Activated naive CD4-positive, alpha-beta T cell (primary cell): ENCODE results near the gene CAMKMT.
"Not testable (repeated sequence)": the region's sequence is repeated elsewhere in the genome, so short reads cannot be mapped to it uniquely, and the experiment has no call there.

ENCODE experiments used
- DNase-seq, 4 experiments: peaks; one replicate each; lab custom pipeline; 2025; lab: John Stamatoyannopoulos, UW

CAMKMT gene

GRCh38 chr2:44505664-44506063, 143.9 kb downstream of the CAMKMT start:
- DNase-seq: not testable (repeated sequence)

GRCh38 chr2:44510246-44510645, 148.5 kb downstream of the CAMKMT start:
- no peak for DNase-seq

GRCh38 chr2:44515416-44515815, 153.7 kb downstream of the CAMKMT start:
- DNase-seq: no peak

- no peak for DNase-seq
Observed at GRCh38 chr2:44519026-44519425, 157.3 kb downstream of the CAMKMT start.

DNA sequence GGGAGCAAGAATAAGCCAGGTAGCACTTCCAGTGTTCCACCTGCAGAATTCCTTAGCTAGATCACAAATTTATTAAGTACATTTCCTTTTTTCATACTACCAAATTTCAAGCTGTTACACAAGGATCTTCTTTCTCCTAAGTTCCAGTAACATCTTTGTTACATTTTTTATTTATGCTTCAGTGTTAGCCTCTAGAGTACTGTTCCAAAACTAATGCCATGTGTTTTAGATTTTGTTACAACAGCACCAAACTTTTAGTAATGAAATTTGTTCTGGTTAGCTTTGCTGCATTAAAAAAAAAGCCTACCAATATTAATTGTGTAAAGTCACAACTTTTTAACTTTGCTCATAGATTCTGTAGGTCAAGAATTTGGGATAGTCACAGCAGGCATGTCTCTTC, 161.1 kb downstream of the CAMKMT start:
- DNase-seq: no peak

GRCh38 chr2:44524347-44524926, 162.7 kb downstream of the CAMKMT start:
- no peak for DNase-seq

- DNase-seq: no peak
Observed at GRCh38 chr2:44526352-44526751, 164.6 kb downstream of the CAMKMT start.

GRCh38 chr2:44528595-44528994, 166.8 kb downstream of the CAMKMT start:
- DNase-seq: no peak

DNA sequence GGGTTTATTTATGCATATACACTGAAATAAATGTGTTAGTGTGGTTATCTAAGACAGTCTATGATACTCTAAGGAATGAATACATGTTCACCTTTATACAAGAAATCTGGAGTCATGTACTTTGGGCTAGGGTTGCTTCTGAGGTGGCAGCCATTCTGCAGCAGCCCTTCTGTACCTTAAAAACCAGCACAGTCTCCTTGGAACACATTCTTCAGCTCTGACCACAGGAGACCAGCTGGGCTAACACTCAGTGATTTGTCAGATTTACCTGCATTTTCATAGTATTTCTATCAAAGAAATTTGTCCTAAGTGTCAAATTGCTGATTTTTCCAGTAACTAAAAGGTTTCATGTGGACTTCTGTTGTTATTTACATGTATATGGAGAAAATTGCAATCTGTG, 167.7 kb downstream of the CAMKMT start:
- no peak for DNase-seq

DNA sequence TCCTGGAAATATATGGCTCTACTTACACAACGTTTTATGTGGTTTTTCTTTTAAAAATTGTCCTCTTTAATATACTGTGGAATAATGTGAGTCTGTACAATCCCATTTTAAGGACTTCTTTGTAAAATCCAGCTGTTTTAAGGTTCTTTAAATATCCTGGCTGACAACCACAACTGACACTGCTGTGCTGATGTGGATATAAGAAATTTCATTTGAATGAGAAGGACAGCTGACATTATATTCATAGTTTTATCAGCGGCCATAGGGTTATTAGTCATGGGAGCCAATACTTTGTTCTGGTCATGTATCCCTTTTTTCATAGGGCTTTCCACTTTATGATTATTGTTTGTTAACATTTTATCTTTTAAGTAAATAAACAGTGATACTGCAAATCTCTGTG, 169.5 kb downstream of the CAMKMT start:
- DNase-seq: no peak

DNA sequence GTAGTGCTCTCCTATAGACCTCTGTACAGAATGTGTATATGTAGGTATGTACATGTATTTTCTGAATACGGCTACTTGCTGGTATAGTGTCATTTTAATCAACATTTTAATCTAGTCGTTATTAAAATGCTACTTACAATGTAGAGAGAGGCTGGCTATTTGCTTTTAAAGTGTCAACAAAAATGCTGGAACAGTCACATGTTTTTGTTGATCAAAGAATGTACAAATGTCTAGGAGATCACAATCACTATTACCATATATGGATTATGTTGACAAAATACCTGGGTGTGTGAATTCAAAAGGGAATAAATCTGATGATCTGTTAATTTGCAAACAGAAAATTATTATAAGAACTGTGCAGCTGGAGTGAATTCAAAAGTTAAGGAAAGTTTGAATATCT, 170.3 kb downstream of the CAMKMT start:
- no peak for DNase-seq

DNA sequence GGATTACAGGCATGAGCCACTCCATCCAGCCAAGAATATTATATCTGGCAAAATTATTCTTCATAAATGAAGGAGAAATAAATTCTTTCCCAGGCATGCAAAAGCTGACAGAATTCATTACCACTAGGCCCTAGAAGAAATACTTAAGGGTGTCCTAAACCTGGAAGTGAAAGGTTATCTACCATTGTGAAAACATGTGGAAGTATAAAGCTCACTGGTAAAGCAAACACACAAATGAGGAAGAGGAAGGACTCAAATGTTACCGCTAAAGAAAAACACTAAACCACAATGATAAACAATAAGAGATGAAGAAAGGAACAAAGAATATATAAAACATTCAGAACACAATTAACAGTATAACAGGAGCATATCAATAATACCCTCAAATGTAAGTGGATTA, 171.8 kb downstream of the CAMKMT start:
- no peak for DNase-seq

GRCh38 chr2:44535376-44535775, 173.6 kb downstream of the CAMKMT start:
- DNase-seq: no peak

DNA sequence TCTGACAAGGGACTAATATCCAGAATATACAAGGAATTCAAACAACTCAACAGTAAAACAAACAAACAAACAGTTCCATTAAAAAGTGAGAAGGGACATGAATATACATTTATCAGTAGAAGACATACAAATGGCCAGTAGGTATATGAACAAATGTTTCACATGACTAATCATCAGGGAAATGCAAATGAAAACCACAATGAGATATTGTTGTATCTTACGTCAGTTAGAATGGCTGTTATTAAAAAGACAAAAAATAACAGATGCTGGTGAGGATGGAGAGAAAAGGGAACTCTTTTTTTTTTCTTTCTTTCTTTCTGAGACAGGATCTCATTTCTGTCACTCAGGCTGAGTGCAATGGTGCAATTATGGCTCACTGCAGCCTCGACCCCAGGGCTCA, 175.5 kb downstream of the CAMKMT start:
- no peak for DNase-seq

GRCh38 chr2:44542520-44542919, 180.8 kb downstream of the CAMKMT start:
- no peak for DNase-seq

DNA sequence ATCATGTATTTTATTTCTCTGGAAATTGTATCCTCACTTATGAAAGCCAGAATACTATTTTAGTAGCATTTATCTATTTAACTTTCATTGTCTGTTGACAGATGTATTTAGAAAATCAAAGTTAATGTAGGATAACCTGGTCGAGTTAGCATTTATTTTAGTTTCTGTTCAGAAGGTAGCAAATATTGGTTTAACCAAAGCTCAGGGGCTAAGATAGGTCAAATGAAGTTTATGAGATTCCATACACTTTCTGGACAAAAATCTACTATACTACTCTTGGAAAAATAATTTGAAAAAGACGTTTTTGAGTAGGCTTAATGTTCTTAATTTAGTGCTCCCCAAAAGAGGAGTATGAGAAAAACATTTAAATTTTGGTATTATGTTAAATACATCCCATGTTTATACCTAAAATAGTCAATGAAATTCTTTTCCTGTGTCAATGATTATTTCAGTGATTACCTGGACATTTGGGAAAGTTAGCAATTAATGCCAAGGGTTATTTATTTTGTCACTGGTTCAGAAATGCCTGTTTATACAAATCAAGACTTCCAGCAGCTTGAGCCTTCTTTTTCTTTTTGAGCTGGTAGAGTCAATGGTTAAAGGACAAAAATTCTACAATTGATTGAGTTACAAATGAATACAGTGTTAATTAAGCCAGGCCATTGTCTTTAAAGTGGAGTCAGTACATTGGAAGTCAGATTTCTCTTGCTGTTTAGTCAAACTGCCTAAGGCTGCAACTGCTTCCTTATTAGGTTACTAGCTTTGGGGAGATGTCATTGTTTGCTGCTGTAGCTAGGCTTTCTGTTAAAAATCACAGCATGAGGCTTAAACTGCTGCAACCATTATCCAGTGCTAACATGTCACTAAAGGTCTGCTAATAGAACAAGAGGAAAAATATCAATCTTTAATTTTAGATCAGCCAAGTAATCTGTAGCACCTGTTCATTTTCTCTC, 182.3 kb downstream of the CAMKMT start:
- DNase-seq: no peak

- DNase-seq: no peak
Observed at GRCh38 chr2:44545005-44545404, 183.3 kb downstream of the CAMKMT start.

- no peak for DNase-seq
Observed at GRCh38 chr2:44546459-44547127, 184.8 kb downstream of the CAMKMT start.

- DNase-seq: no peak
Observed at GRCh38 chr2:44547718-44548117, 186.0 kb downstream of the CAMKMT start.

DNA sequence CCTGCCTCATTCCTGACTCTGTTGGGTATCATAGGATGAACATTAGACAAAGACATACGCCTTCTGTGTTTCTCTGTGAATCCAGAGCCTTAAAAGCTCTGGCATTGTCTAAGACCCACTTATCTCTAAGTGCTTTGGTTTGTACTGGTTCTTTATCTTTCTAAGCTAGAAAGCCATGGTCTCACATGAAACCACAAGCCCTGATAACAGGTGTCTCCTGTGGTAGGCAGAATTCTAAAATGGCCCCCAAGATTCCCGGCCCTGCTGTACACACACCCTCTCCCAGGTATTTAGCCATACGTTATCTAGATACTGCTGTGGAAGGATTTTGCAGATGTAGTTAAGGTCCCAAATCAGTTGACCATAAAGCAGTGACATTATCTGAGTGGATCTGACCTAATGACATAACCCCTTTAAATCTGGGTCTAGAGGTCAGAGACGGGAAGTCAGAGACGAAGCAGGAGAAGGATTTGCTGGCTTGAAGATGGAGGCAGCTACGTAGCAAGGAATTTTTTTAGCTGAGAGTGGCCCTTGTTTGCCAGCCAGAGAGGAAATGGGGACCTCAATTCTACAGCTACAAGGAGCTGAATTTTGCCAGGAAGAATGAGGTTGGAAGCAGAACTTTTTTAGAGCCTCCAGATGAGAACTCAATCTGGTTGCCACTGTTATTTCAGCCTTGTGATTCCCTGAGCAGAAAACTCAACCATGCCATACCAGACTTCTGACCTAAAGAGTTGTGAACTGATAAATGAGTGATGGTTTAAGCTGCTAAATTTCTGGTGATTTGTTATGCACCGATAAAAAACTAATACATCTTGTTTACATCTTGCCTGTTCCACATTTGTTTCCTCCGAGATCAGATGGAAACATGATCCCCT, 186.7 kb downstream of the CAMKMT start:
- DNase-seq: no peak

- no peak for DNase-seq
Observed at GRCh38 chr2:44549099-44549471, 187.3 kb downstream of the CAMKMT start.

DNA sequence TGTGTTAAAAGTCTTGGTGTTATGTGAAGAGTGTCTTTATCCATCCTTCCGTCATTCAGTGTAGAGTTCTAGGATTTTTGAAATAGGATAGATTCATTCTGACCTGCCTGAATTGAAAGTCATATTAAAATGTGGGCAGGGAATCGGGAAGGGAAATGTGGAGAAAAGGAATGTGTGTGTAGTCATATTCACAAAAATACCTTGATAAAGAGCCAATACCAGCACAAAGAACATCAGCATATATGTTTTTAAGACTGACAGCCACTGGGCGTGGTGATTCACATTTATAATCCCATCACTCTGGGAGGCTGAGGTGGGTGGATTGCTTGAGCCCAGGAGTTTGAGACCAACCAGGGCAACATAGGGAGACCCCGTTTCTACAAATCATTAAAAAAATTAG, 188.1 kb downstream of the CAMKMT start:
- no peak for DNase-seq
